Measurements from ENCODE around the gene MLN. TPM values are rescaled to one million over a fixed set of nuclear protein-coding genes. Genes with fewer than 3 reads are reported as not detected.

The MLN gene
- total RNA-seq, 1 experiment from 2014 or later = not detected

DNA sequence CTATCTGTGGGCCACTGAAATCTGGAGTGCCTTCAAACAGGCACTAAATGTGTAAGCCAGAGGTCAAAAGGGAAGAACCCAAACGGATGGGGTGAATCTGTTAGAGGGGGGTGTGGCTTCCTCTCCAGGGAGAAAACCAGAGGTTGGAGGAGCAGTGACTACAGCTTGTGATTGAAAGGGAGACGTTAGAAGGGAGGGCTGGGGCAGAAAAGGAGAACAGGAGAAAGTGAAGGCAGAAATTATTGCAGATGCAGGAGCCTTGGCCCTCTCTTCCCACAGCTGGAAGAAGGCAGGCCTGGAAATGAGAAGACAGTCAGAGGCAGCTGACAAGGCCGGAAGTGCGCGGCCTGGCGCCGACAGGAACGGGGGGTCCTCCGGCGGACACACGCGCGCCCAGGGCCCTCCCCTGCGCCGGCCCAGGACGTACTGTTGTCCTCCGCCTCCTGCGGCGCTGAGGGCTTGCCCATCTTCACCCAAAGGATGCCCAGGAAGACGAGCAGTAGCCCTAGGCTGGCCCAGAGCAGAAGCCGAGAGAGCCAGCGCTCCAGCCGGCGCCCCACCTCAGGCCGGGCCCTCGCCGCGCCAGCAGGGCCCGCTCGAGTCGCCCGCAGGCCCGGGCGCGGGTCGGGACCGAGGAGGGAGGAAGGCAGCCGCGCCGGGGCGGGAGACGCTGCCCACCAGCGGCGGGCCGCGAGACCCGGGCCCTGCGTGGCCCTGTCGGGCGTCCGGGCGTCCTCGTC, 15.7 kb downstream of the MLN start (continued):
- TF ChIP-seq JUND (IDR thresholded peaks at IDR 0.05) (0 out of 2 replicates have a peak, but pooled peaks have one; percentile 9), ZFX (IDR thresholded peaks at IDR 0.05) (no peak), EZH2phosphoT487 (IDR thresholded peaks at IDR 0.05; ENCODE audit: borderline replicate concordance) (no peak)
- TF ChIP-seq, protein P1, sequence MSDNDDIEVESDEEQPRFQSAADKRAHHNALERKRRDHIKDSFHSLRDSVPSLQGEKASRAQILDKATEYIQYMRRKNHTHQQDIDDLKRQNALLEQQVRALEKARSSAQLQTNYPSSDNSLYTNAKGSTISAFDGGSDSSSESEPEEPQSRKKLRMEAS (IDR thresholded peaks at IDR 0.05) = peak; percentile 35; the same call in 1 of the 2 replicates

DNA sequence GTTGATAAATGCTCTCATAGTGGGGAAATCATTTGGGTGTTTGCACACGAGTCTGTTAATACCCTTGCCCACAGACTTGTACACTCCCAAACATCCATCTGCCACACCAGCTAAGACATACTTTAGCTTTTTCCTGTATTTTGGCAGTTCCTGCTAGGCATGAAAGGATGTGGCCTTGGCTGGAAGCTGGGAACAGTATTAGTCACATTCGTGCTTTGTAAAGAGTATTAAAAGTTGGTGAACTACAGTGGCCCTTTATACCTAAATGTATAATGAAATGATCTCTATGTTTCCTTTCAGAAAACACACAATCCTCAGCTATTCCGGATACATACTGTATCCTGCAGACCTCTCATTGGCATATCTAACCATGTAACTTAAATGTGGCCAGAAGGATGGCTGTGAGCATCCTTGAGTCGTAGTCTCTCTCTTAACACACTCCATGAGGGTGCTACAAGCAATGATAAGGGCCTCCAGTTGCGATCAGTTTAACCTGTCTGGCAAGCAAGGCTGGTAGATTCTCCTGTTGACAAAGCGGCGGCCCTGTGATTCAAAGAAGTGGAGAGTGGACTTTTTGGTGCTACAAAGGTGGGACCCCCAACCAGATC, 16.4 kb downstream of the MLN start:
- RAD21 ChIA-PET (ENCODE audit: low non-redundant PET in 1 of 2, low total read pairs in 2 of 2, uncharacterized antibody in 2 of 2, unreplicated experiment in 2 of 2) = no interaction called here
- Histone ChIP-seq H3K27ac (ENCODE audit: low read depth, low read length) (peak overlapping the region; percentile 91), H3K36me3 (ENCODE audit: control insufficient read depth in 1 of 2, insufficient read depth in 2 of 2, low read length in 2 of 2) (peaks cover 3 to 12% of the 10 kb centered on the region in 2 experiments; a peak in 2 of 4 replicates), H3K4me2 (ENCODE audit: low read length) (peak overlapping the region; percentile 72), H4K20me1 (ENCODE audit: insufficient read depth) (no peaks in the 10 kb centered on the region), H3K4me3 (replicated peaks in 1 of 2; ENCODE audit: low read depth in 1 of 2, low read length in 2 of 2) (peak overlapping the region; percentile 56 to 86), H2AFZ (ENCODE audit: low read depth, low read length, poor library complexity, severe bottlenecking) (no peak overlapping the region), H3K27me3 (ENCODE audit: insufficient read depth, low read length) (no peaks in the 10 kb centered on the region), H3K9me2 (ENCODE audit: insufficient read depth) (peaks cover 5% of the 10 kb centered on the region; the same call in 1 of the 2 replicates), H3K9me3 (ENCODE audit: control insufficient read depth in 1 of 2, insufficient read depth in 1 of 2, low read depth in 1 of 2, low read length in 2 of 2) (no peaks in the 10 kb centered on the region), H3K4me1 (ENCODE audit: control insufficient read depth in 1 of 2, insufficient read depth in 2 of 2, low read length in 2 of 2) (peaks cover 11 to 29% of the 10 kb centered on the region in 2 experiments), H3K9ac (ENCODE audit: low read length) (peak overlapping the region; percentile 84), H3K79me2 (ENCODE audit: insufficient read depth, low read length) (peaks cover 27% of the 10 kb centered on the region)
- intact Hi-C loops (cut with micrococcal nuclease) = no loop called here
- ATAC-seq (no peak), DNase-seq (ENCODE audit: low read depth, low spot score) (no peak)
- CTCF ChIA-PET = interaction anchor here (1.1 to 1.7 kb wide), 2 partner anchors 18 to 240 kb away, joined by 3 read pairs; no protein-coding TSS in a partner anchor
- TF ChIP-seq ZNF274 (IDR thresholded peaks at IDR 0.05; ENCODE audit: low read depth, low read length) (no peak), SIN3A (IDR thresholded peaks at IDR 0.05; ENCODE audit: low read depth) (0 out of 2 replicates have a peak, but pooled peaks have one; percentile 4), POLR2A (IDR thresholded peaks at IDR 0.05; ENCODE audit: borderline replicate concordance, extremely low read depth, insufficient read depth, insufficient read length) (no peak), JUND (IDR thresholded peaks at IDR 0.05) (no peak)
- POLR2A ChIA-PET = interaction anchor here (0.6 kb wide), 1 partner anchor 255 kb away, joined by 3 read pairs; no protein-coding TSS in a partner anchor
- TSS peak; percentile 65 for BruUV-seq (replicated peaks)
